AML-193 (cell line): ENCODE measurements around the gene RBMX2.

Experiments used
- DNase-seq, 2 experiments: peaks; one replicate each; lab custom pipeline; 2025; lab: John Stamatoyannopoulos, UW

The RBMX2 gene

DNA sequence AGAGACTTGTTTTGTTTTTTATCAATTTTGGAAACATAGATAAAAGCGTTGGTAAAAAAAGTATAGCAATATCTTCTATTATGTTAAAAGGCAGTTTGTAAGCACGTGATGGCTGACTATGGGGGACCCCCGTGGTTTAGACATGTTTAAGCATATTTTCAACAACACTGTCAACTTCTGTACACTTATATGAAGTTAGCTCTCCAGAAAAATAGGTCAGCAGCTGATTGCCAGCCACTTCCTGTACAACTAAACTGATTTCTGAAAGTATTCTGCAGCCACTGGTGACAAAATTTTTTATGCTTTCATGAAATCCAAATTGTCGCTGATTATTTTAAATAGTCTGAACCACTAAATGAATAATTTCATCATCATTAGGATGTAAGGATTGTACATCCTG, 45.2 kb downstream of the RBMX2 start:
- DNase-seq = no peak
